Fibroblast of villous mesenchyme (primary cell): ENCODE results near the gene ROBO4. TPM values are rescaled to one million over a fixed set of nuclear protein-coding genes. Genes with fewer than 3 reads are reported as not detected.

Source experiments
- DNase-seq: peaks from one replicate; pipeline ENCODE4 v3.0.0-alpha.2; 2010; ENCODE audit warnings: low read depth
- H3K4me3 ChIP-seq: 2 replicates; pipeline ENCODE4 v1.5.1; 2011; ENCODE audit warnings: low read depth, mild to moderate bottlenecking, low read length
- total RNA-seq: library from RNA; depleted of rRNA; stranded (reverse); fragments of >200 nt; gene quantifications from 2 replicates; pipeline ENCODE4 v1.2.3, GENCODE V29; 2012
- TF ChIP-seq, protein P1 (sequence below): IDR thresholded peaks from 2 replicates; pipeline ENCODE4 v1.5.1; 2012; ENCODE audit warnings: low read depth, mild to moderate bottlenecking, low read length; ENCODE audit not compliant: insufficient read depth

Gene ROBO4
- total RNA-seq, 1 donor = 0.86 TPM

DNA sequence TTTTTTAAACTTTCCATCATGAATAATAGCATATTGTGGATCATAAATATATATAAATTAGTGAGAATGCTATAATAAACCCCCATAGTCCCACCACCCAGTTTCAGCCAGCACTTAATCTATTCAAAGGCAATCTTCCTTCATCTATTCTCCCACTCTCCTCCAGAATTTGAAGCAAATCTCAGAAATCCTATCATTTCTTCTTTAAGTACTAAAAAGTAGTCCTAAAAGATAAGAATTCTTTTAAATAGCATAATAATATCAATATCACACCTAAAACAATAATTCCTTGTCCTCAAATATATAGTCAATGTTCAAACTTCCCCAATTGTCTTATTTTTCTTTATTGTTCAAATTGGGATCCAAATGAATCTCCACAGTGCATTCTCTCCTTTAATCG, 57.0 kb downstream of the ROBO4 start:
- H3K4me3 ChIP-seq = no peak overlapping the region
- TF ChIP-seq, protein P1, sequence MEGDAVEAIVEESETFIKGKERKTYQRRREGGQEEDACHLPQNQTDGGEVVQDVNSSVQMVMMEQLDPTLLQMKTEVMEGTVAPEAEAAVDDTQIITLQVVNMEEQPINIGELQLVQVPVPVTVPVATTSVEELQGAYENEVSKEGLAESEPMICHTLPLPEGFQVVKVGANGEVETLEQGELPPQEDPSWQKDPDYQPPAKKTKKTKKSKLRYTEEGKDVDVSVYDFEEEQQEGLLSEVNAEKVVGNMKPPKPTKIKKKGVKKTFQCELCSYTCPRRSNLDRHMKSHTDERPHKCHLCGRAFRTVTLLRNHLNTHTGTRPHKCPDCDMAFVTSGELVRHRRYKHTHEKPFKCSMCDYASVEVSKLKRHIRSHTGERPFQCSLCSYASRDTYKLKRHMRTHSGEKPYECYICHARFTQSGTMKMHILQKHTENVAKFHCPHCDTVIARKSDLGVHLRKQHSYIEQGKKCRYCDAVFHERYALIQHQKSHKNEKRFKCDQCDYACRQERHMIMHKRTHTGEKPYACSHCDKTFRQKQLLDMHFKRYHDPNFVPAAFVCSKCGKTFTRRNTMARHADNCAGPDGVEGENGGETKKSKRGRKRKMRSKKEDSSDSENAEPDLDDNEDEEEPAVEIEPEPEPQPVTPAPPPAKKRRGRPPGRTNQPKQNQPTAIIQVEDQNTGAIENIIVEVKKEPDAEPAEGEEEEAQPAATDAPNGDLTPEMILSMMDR = no peak
- DNase-seq = no peak

DNA sequence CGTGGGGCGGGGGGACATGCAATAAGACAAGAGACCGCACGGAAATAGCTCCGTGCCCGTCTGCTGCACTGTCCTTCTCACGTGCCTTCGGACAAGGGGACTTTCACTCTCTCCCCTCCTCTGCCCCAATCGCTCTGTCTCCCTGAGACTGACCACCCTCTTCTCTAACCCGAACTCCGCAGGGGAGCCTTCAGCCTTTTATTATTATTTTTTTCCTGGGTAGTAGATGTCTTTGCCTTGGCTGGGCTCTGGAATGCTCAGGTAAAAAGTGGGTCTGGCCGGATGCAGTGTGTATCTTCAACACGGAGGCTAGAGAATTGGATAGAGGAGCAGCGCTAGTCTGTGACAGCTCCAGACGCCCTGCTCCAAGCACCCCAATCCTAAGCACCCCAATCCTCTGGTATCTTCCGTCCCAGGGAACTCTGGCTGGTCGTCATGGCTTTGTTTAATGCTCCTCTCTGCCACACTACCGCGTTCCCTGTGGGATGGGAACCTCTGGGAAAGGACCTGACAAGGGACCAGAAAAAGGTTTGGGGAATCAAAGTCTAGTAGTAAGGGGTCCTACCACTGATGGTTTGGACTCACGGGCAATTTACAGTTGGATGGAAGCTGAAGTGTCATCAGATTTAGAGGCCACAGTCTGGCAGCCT, 57.6 kb downstream of the ROBO4 start:
- TF ChIP-seq, protein P1 = no peak
- DNase-seq = no peak
- H3K4me3 ChIP-seq = peak overlapping the region; percentile 34

GRCh38 chr11:124839128-124839971, 58.3 kb downstream of the ROBO4 start:
- H3K4me3 ChIP-seq = peak overlapping the region; percentile 34
- no peak for DNase-seq
- TF ChIP-seq, protein P1 = no peak

DNA sequence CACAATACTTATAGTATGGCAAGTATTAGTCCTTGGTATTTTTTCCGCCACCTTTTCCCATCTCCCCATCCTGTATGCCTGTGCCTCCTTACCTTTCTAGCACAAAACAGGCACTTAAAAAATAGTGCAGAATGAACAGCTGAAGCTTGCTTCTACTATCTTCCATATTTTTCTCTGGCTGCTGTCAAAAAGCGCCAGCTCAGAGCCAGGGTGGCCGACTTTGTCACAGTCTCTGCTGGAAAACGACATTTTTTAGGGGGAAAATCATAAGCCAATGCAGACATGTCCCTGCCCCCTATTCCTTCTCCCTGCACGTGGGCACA, 58.9 kb downstream of the ROBO4 start:
- no peak for DNase-seq
- TF ChIP-seq, protein P1 = no peak
- peak overlapping the region; percentile 34 for H3K4me3 ChIP-seq

DNA sequence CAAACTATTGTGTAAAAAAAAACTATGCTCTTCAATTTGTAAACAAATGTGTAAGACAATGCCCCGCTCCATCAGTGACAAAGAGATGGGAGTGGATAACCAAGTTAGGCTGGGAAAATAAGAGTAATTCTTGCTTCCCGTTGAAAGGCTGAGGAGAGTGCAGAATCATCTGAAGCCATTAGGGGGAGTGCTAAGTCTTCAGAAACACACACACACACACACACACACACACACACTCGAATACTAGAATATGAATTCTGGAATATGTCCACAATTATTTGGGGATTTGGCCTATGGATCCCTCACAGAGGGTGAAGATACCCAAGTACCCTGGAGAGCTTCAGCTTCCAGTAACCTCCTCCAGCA, 60.2 kb downstream of the ROBO4 start:
- peak; percentile 89 for DNase-seq
- H3K4me3 ChIP-seq = no peak overlapping the region
- TF ChIP-seq, protein P1 = peak; percentile 79

GRCh38 chr11:124835918-124836317, 61.7 kb downstream of the ROBO4 start:
- H3K4me3 ChIP-seq = peak overlapping the region; percentile 24

More at GRCh38 chr11:124835918-124836317, 61.7 kb downstream of the ROBO4 start:
- TF ChIP-seq, protein P1 = no peak
- DNase-seq = no peak
